HG03108 (cell line): ENCODE measurements around the gene SLC31A2.
"Not testable (repeated sequence)": the region's sequence is repeated elsewhere in the genome, so short reads cannot be mapped to it uniquely, and the experiment has no call there.

Experiments
- ATAC-seq: cut with Tn5 transposase; IDR thresholded peaks from one replicate; pipeline ENCODE4 v1.9.1; 2021; ENCODE audit warnings: moderate library complexity; ENCODE audit not compliant: unreplicated experiment

The SLC31A2 gene

GRCh38 chr9:113150670-113151611, at the start of gene SLC31A2:
Gene SLC31A2, plus strand, starts transcription at chr9:113151007. Its CDS starts 68 bp downstream, at chr9:113151075.
- ATAC-seq, result peak; percentile 93

GRCh38 chr9:113105345-113105744, 45.5 kb upstream of the SLC31A2 start:
- not testable (repeated sequence) for ATAC-seq

GRCh38 chr9:113111065-113111951, 39.5 kb upstream of the SLC31A2 start:
- peak; percentile 67 for ATAC-seq

- ATAC-seq, result peak; percentile 52
These were observed 37.9 kb upstream of the SLC31A2 start for GRCh38 chr9:113112706-113113510.

- ATAC-seq, result not testable (repeated sequence)
These were observed 32.0 kb upstream of the SLC31A2 start for GRCh38 chr9:113118829-113119228.

GRCh38 chr9:113125386-113126035, 25.3 kb upstream of the SLC31A2 start:
- ATAC-seq, result no peak

GRCh38 chr9:113129466-113129865, 21.3 kb upstream of the SLC31A2 start:
- no peak for ATAC-seq

- ATAC-seq, result no peak
These were observed 20.9 kb upstream of the SLC31A2 start for GRCh38 chr9:113129884-113130283.

GRCh38 chr9:113131689-113132151, 19.1 kb upstream of the SLC31A2 start:
- ATAC-seq, result no peak

GRCh38 chr9:113137196-113138168, 13.3 kb upstream of the SLC31A2 start:
- no peak for ATAC-seq

- no peak for ATAC-seq
These were observed 12.0 kb upstream of the SLC31A2 start for GRCh38 chr9:113138760-113139159.

- ATAC-seq, result no peak
These were observed 11.5 kb upstream of the SLC31A2 start for GRCh38 chr9:113139225-113139829.

- no peak for ATAC-seq
These were observed 10.9 kb upstream of the SLC31A2 start for GRCh38 chr9:113139953-113140352.

- not testable (repeated sequence) for ATAC-seq
These were observed 9.9 kb upstream of the SLC31A2 start for GRCh38 chr9:113140896-113141295.

GRCh38 chr9:113143432-113144227, 7.2 kb upstream of the SLC31A2 start:
- ATAC-seq, result no peak

GRCh38 chr9:113148372-113148705, 2.5 kb upstream of the SLC31A2 start:
- ATAC-seq, result no peak

GRCh38 chr9:113148781-113149510, 1.9 kb upstream of the SLC31A2 start:
- ATAC-seq, result no peak
